Right lobe of liver (tissue), 6 donors: ENCODE data around the gene MSANTD3. TPM values are rescaled to one million over a fixed set of nuclear protein-coding genes. Genes with fewer than 3 reads are reported as not detected.

Source experiments
- ATAC-seq, 4 donors: fragments of 200-7000 bp; cut with Tn5 transposase; one replicate each; pipeline ENCODE4 v1.9.1; 2020; ENCODE audit warnings: mild to moderate bottlenecking in 4 of 4, moderate library complexity in 4 of 4
- DNase-seq, 3 donors: peaks; one replicate each; pipeline ENCODE4 v3.0.0-alpha.2; 2020
- H3K27ac ChIP-seq, 3 donors: fragments of 200-600 bp; one replicate each; pipeline ENCODE4 v1.8.0; 2022
- H3K27me3 ChIP-seq, 2 donors: fragments of 200-600 bp; one replicate each; pipeline ENCODE4 v1.8.0; 2022
- H3K36me3 ChIP-seq, 4 donors: fragments of 200-600 bp; sonication (generic) in 1 of 4; one replicate each; pipeline versions ENCODE4 v1.5.1 to v1.8.0; 2017 to 2022; ENCODE audit warnings: control low read depth in 1 of 4
- H3K4me1 ChIP-seq, 4 donors: fragments of 200-600 bp; sonication (generic) in 1 of 4; one replicate each; pipeline versions ENCODE4 v1.5.1 to v1.8.0; 2017 to 2022; ENCODE audit warnings: control low read depth in 1 of 4
- H3K4me3 ChIP-seq, 3 donors: fragments of 200-600 bp; one replicate each; pipeline ENCODE4 v1.8.0; 2022
- H3K9me3 ChIP-seq, 4 donors: fragments of 200-600 bp; sonication (generic) in 1 of 4; one replicate each; pipeline versions ENCODE4 v1.5.1 to v1.8.0; 2017 to 2022; ENCODE audit warnings: control low read depth in 1 of 4
- POLR2A ChIP-seq: fragments of 450-650 bp; IDR thresholded peaks from one replicate; pipeline ENCODE4 v1.6.1; 2017; ENCODE audit warnings: antibody characterized with exemption, mild to moderate bottlenecking
- WGBS: methylation state at CpG from one replicate; pipeline ENCODE4 v1.1.6; 2018; ENCODE audit warnings: low coverage, low lambda C conversion rate; ENCODE audit not compliant: insufficient coverage; ENCODE audit errors: missing lambda C conversion rate; 5-methylcytosine and 5-hydroxymethylcytosine counted together
- intact Hi-C, 2 donors: fragments of 100-400 bp; cut with DNase I; formaldehyde crosslinking; loops; one replicate each; pipeline versions ENCODE4 v1.11.2 to v1.14.1; 2022
- total RNA-seq, 6 experiments: library from RNA; depleted of rRNA in 2 of 6; stranded (reverse); fragments of >200 nt in 2 of 6; fragmentation: NEBNext Ultra II Directional in 3 of 6; extraction: Animal tissue kit (Norgen Biotek cat#: 25700) in 3 of 6; gene quantifications; one replicate each; pipeline versions ENCODE4 v1.1.0 to v1.2.4, GENCODE V29; 2016 to 2023
- TF ChIP-seq, protein P1 (sequence below), 4 donors: fragments of 200-600 bp in 3 of 4; fragments of 450-650 bp in 1 of 4; IDR thresholded peaks; one replicate each; pipeline versions ENCODE4 v1.5.1 to v1.8.0; 2016 to 2022; ENCODE audit warnings: antibody characterized with exemption in 4 of 4, mild to moderate bottlenecking in 2 of 4
- donor health status: DM: no; HTN: yes; CAD: no.
- donor health status: DM: no; HTN: no; CAD: no.
- donor health status: DM: no; HTN: no; CAD: no.
- donor health status: DM: no; HTN: yes; CAD: no.
- donor health status: DM: no; HTN: yes; CAD: no.

MSANTD3 gene
- total RNA-seq, 6 experiments from 2014 or later: 6.7 to 26.9 (median 15.9) TPM

DNA sequence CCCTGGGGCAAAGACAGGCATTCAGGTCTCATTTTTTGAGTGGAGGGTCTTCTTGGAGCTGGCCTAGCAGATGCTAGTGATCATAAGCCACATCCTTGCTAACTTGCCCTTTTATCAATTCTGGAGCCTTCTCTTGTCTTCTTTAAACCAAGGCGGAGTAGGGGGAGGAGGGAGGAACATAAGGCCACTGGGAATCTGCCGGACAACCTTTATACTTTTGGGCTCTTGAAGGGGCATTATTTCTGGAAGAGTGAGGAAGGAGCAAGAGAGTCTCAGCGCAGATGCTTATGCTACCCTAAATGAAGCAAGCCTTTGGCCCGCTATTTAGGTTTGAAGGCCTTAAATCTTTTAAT lies 48.0 kb downstream of the MSANTD3 start:
- 92% methylated on average over 4 of the region's 4 CpGs for WGBS
- no peaks in the 10 kb centered on the region for H3K36me3 ChIP-seq
- H3K4me3 ChIP-seq: no peak overlapping the region
- H3K27me3 ChIP-seq: no peaks in the 10 kb centered on the region
- H3K27ac ChIP-seq: no peak overlapping the region
- peaks cover 0 to 3% (median 0%) of the 10 kb centered on the region in 4 donors for H3K4me1 ChIP-seq
- no peak for TF ChIP-seq POLR2A
- TF ChIP-seq, protein P1, sequence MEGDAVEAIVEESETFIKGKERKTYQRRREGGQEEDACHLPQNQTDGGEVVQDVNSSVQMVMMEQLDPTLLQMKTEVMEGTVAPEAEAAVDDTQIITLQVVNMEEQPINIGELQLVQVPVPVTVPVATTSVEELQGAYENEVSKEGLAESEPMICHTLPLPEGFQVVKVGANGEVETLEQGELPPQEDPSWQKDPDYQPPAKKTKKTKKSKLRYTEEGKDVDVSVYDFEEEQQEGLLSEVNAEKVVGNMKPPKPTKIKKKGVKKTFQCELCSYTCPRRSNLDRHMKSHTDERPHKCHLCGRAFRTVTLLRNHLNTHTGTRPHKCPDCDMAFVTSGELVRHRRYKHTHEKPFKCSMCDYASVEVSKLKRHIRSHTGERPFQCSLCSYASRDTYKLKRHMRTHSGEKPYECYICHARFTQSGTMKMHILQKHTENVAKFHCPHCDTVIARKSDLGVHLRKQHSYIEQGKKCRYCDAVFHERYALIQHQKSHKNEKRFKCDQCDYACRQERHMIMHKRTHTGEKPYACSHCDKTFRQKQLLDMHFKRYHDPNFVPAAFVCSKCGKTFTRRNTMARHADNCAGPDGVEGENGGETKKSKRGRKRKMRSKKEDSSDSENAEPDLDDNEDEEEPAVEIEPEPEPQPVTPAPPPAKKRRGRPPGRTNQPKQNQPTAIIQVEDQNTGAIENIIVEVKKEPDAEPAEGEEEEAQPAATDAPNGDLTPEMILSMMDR (IDR thresholded peaks at IDR 0.05): no peak
- DNase-seq (no peak), ATAC-seq (no peak)
- intact Hi-C loops: no loop called here
- H3K9me3 ChIP-seq: no peaks in the 10 kb centered on the region

DNA sequence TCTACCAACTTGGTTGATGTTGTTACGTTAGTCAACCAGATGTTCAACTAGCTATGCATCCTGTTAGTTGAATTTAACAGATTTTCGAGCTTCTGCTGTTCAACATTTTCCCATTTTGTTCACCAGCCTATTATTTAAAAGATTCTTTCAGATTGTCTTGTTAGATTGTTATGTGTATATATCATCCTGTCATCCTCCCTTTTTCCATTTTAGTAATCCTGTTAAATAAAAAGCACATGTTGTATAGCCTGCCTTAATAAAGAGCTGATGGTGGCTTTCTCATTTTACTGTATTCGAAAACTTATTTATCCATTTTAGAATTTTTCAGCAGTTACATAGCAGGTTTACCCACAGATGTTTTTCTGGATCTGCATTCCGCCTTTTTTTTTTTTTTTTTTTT lies 50.3 kb downstream of the MSANTD3 start:
- intact Hi-C loops: no loop called here
- no peak for ATAC-seq
- no peak overlapping the region for H3K4me3 ChIP-seq

GRCh38 chr9:100478192-100478591 lies 51.2 kb downstream of the MSANTD3 start:
- intact Hi-C loops: no loop called here
- Histone ChIP-seq H3K27me3 (no peaks in the 10 kb centered on the region), H3K9me3 (no peaks in the 10 kb centered on the region), H3K27ac (no peak overlapping the region), H3K36me3 (no peaks in the 10 kb centered on the region), H3K4me1 (peaks cover 0 to 3% (median 0%) of the 10 kb centered on the region in 4 donors), H3K4me3 (no peak overlapping the region)
- no peak for TF ChIP-seq POLR2A
- TF ChIP-seq, protein P1 (IDR thresholded peaks at IDR 0.05): no peak
- no peak for ATAC-seq
- DNase-seq: no peak
- 83% methylated on average over 6 of the region's 6 CpGs for WGBS

More for the DNA sequence above, 50.3 kb downstream of the MSANTD3 start:
- Histone ChIP-seq H3K27ac (no peak overlapping the region), H3K9me3 (no peaks in the 10 kb centered on the region), H3K27me3 (no peaks in the 10 kb centered on the region), H3K36me3 (no peaks in the 10 kb centered on the region), H3K4me1 (peaks cover 0 to 3% (median 0%) of the 10 kb centered on the region in 4 donors)
- TF ChIP-seq, protein P1 (IDR thresholded peaks at IDR 0.05): no peak
- TF ChIP-seq POLR2A: no peak
- no peak for DNase-seq
- 96% methylated on average over 4 of the region's 4 CpGs for WGBS

- H3K27ac ChIP-seq: no peak overlapping the region
- TF ChIP-seq, protein P1 (IDR thresholded peaks at IDR 0.05): no peak
- TF ChIP-seq POLR2A: no peak
- no peak overlapping the region for H3K4me3 ChIP-seq
- ATAC-seq (no peak), DNase-seq (no peak)
- no peaks in the 10 kb centered on the region for H3K36me3 ChIP-seq
- no peaks in the 10 kb centered on the region for H3K4me1 ChIP-seq
- 59% methylated on average over 2 of the region's 2 CpGs for whole genome bisulfite sequencing
- no peaks in the 10 kb centered on the region for H3K9me3 ChIP-seq
- no peaks in the 10 kb centered on the region for H3K27me3 ChIP-seq
- intact Hi-C loops: no loop called here
Measured at GRCh38 chr9:100479820-100480219, 52.9 kb downstream of the MSANTD3 start.

GRCh38 chr9:100485196-100485595 lies 58.3 kb downstream of the MSANTD3 start:
- no peaks in the 10 kb centered on the region for H3K27me3 ChIP-seq
- H3K36me3 ChIP-seq: no peaks in the 10 kb centered on the region
- H3K4me3 ChIP-seq: no peak overlapping the region
- intact Hi-C loops: no loop called here
- DNase-seq: no peak
- no peak for TF ChIP-seq POLR2A
- TF ChIP-seq, protein P1 (IDR thresholded peaks at IDR 0.05): no peak
- WGBS: 56% methylated on average over 1 of the region's 1 CpG
- no peak overlapping the region for H3K27ac ChIP-seq
- no peaks in the 10 kb centered on the region for H3K4me1 ChIP-seq
- H3K9me3 ChIP-seq: no peaks in the 10 kb centered on the region
- ATAC-seq: no peak
